ENCODE results near the gene ZFP36.
A peak's percentile ranks its signal among the peaks of the same experiment; 100 is the strongest.

ZFP36 gene

GRCh38 chr19:39409208-39410016 is 2.8 kb downstream of the ZFP36 start:
- H2AFZ ChIP-seq (ENCODE audit: low read length): peak overlapping the region; percentile 50
- peak overlapping the region; percentile 86 for H3K23ac ChIP-seq (ENCODE audit: low read depth, low read length, poor library complexity)
- WGBS, 2 donors (ENCODE audit: extremely low coverage in 2 of 2, insufficient read length in 2 of 2, insufficient replicate concordance in 1 of 2): no CpG with 5 or more reads among the region's 52 CpGs
- no peak for DNase-seq (ENCODE audit: low spot score)
- H2BK120ac ChIP-seq (ENCODE audit: low read depth, low read length): peak overlapping the region; percentile 51
- H3K9me3 ChIP-seq (replicated peaks in 1 of 2; ENCODE audit: control insufficient read depth in 2 of 2, insufficient read depth in 1 of 2, low read depth in 1 of 2, low read length in 2 of 2): no peaks in the 10 kb centered on the region
- peak overlapping the region; percentile 67 for H3K9ac ChIP-seq (ENCODE audit: low read depth, low read length, poor library complexity)
- H3K27ac ChIP-seq (replicated peaks; ENCODE audit: low read length): no peak overlapping the region
- no peak overlapping the region for H2BK5ac ChIP-seq (ENCODE audit: low read length)
- peak overlapping the region; percentile 43 for H2BK12ac ChIP-seq (ENCODE audit: low read length)
- peak overlapping the region; percentile 54 for H4K8ac ChIP-seq (ENCODE audit: low read depth, low read length)
- peaks cover 6% of the 10 kb centered on the region for H3K79me1 ChIP-seq (ENCODE audit: low read depth, low read length)
- H3K4me2 ChIP-seq (ENCODE audit: insufficient read depth, low read length, poor library complexity, severe bottlenecking): peak overlapping the region; percentile 84
- H3K14ac ChIP-seq (ENCODE audit: low read length): no peak overlapping the region
- no peak overlapping the region for H3K4ac ChIP-seq (ENCODE audit: low read length)
- H3K4me1 ChIP-seq (ENCODE audit: control insufficient read depth in 2 of 2, insufficient read depth in 1 of 2, low read depth in 1 of 2, low read length in 2 of 2): peaks cover 18 to 31% of the 10 kb centered on the region in 2 donors
- H3K4me3 ChIP-seq (ENCODE audit: low read length in 2 of 2): peak overlapping the region in 1 of 2 donors; percentile 79
- peak overlapping the region; percentile 56 for H2AK5ac ChIP-seq (ENCODE audit: low read depth, low read length)
- no peak overlapping the region for H4K91ac ChIP-seq (ENCODE audit: low read depth, low read length, poor library complexity)
- H3K36me3 ChIP-seq (replicated peaks in 1 of 2; ENCODE audit: control insufficient read depth in 2 of 2, insufficient read depth in 2 of 2, low read length in 2 of 2): peaks cover 0 to 8% of the 10 kb centered on the region in 2 donors
- H3K27me3 ChIP-seq (ENCODE audit: control insufficient read depth in 3 of 3, insufficient read depth in 3 of 3, low read depth in 1 of 3, low read length in 3 of 3): peaks cover 0 to 24% (median 0%) of the 10 kb centered on the region in 3 experiments
- H3K18ac ChIP-seq (ENCODE audit: low read length): peak overlapping the region; percentile 96
- peak overlapping the region; percentile 89 for H2BK15ac ChIP-seq (ENCODE audit: low read length)

GRCh38 chr19:39410017-39410830 is 3.6 kb downstream of the ZFP36 start:
- H4K8ac ChIP-seq (ENCODE audit: low read depth, low read length): peak overlapping the region; percentile 93
- peak overlapping the region; percentile 37 for H2AK5ac ChIP-seq (ENCODE audit: low read depth, low read length)
- no peaks in the 10 kb centered on the region for H3K9me3 ChIP-seq (replicated peaks in 1 of 2; ENCODE audit: control insufficient read depth in 2 of 2, insufficient read depth in 1 of 2, low read depth in 1 of 2, low read length in 2 of 2)
- H3K4me1 ChIP-seq (ENCODE audit: control insufficient read depth in 2 of 2, insufficient read depth in 1 of 2, low read depth in 1 of 2, low read length in 2 of 2): peaks cover 26 to 37% of the 10 kb centered on the region in 2 donors
- peaks cover 6% of the 10 kb centered on the region for H3K79me1 ChIP-seq (ENCODE audit: low read depth, low read length)
- H3K27ac ChIP-seq (replicated peaks; ENCODE audit: low read length): no peak overlapping the region
- peak overlapping the region; percentile 50 for H2AFZ ChIP-seq (ENCODE audit: low read length)
- H3K4ac ChIP-seq (ENCODE audit: low read length): no peak overlapping the region
- H3K9ac ChIP-seq (ENCODE audit: low read depth, low read length, poor library complexity): peak overlapping the region; percentile 67
- H3K14ac ChIP-seq (ENCODE audit: low read length): no peak overlapping the region
- H2BK5ac ChIP-seq (ENCODE audit: low read length): no peak overlapping the region
- H3K23ac ChIP-seq (ENCODE audit: low read depth, low read length, poor library complexity): peak overlapping the region; percentile 82
- peak overlapping the region; percentile 96 for H3K18ac ChIP-seq (ENCODE audit: low read length)
- no peak overlapping the region for H4K91ac ChIP-seq (ENCODE audit: low read depth, low read length, poor library complexity)
- H3K4me2 ChIP-seq (ENCODE audit: insufficient read depth, low read length, poor library complexity, severe bottlenecking): peak overlapping the region; percentile 84
- H3K27me3 ChIP-seq (ENCODE audit: control insufficient read depth in 3 of 3, insufficient read depth in 3 of 3, low read depth in 1 of 3, low read length in 3 of 3): peaks cover 0 to 24% (median 0%) of the 10 kb centered on the region in 3 experiments
- peak overlapping the region; percentile 51 for H2BK120ac ChIP-seq (ENCODE audit: low read depth, low read length)
- DNase-seq (ENCODE audit: low spot score): no peak
- H2BK12ac ChIP-seq (ENCODE audit: low read length): peak overlapping the region; percentile 33
- peaks cover 4 to 16% of the 10 kb centered on the region in 2 donors for H3K36me3 ChIP-seq (replicated peaks in 1 of 2; ENCODE audit: control insufficient read depth in 2 of 2, insufficient read depth in 2 of 2, low read length in 2 of 2)
- peak overlapping the region; percentile 10 to 79 for H3K4me3 ChIP-seq (ENCODE audit: low read length in 2 of 2)
- WGBS, 2 donors (ENCODE audit: extremely low coverage in 2 of 2, insufficient read length in 2 of 2, insufficient replicate concordance in 1 of 2): no CpG with 5 or more reads among the region's 35 CpGs
- H2BK15ac ChIP-seq (ENCODE audit: low read length): peak overlapping the region; percentile 89

DNA sequence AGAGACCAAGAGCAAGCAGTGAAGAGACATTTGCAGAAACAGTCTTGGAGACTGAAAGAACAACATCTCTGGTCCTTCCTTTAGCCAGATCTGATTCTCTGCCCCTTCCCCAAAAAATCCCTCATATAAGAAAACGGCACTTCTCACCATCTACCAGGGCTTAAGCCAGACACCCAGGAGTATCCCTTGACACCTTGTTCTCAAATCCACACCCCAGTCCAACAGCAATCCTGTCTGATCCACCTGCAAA is 4.1 kb downstream of the ZFP36 start:
- no peak overlapping the region for H3K9ac ChIP-seq (ENCODE audit: low read depth, low read length, poor library complexity)
- H3K14ac ChIP-seq (ENCODE audit: low read length): no peak overlapping the region
- no peak overlapping the region for H4K91ac ChIP-seq (ENCODE audit: low read depth, low read length, poor library complexity)
- peak overlapping the region; percentile 96 for H3K18ac ChIP-seq (ENCODE audit: low read length)
- H3K79me1 ChIP-seq (ENCODE audit: low read depth, low read length): peaks cover 8% of the 10 kb centered on the region
- no peak overlapping the region for H3K4me3 ChIP-seq (ENCODE audit: low read length in 2 of 2)
- peaks cover 0 to 23% (median 0%) of the 10 kb centered on the region in 3 experiments for H3K27me3 ChIP-seq (ENCODE audit: control insufficient read depth in 3 of 3, insufficient read depth in 3 of 3, low read depth in 1 of 3, low read length in 3 of 3)
- no peak overlapping the region for H4K8ac ChIP-seq (ENCODE audit: low read depth, low read length)
- no peak overlapping the region for H3K27ac ChIP-seq (replicated peaks; ENCODE audit: low read length)
- peak overlapping the region; percentile 25 for H2AK5ac ChIP-seq (ENCODE audit: low read depth, low read length)
- no peak overlapping the region for H3K4me2 ChIP-seq (ENCODE audit: insufficient read depth, low read length, poor library complexity, severe bottlenecking)
- H3K4ac ChIP-seq (ENCODE audit: low read length): no peak overlapping the region
- no peak overlapping the region for H2BK5ac ChIP-seq (ENCODE audit: low read length)
- H3K36me3 ChIP-seq (replicated peaks in 1 of 2; ENCODE audit: control insufficient read depth in 2 of 2, insufficient read depth in 2 of 2, low read length in 2 of 2): peaks cover 7 to 21% of the 10 kb centered on the region in 2 donors
- peaks cover 29 to 37% of the 10 kb centered on the region in 2 donors for H3K4me1 ChIP-seq (ENCODE audit: control insufficient read depth in 2 of 2, insufficient read depth in 1 of 2, low read depth in 1 of 2, low read length in 2 of 2)
- no peaks in the 10 kb centered on the region for H3K9me3 ChIP-seq (replicated peaks in 1 of 2; ENCODE audit: control insufficient read depth in 2 of 2, insufficient read depth in 1 of 2, low read depth in 1 of 2, low read length in 2 of 2)
- no peak overlapping the region for H2BK120ac ChIP-seq (ENCODE audit: low read depth, low read length)
- H2BK12ac ChIP-seq (ENCODE audit: low read length): no peak overlapping the region
- no peak overlapping the region for H2AFZ ChIP-seq (ENCODE audit: low read length)
- H2BK15ac ChIP-seq (ENCODE audit: low read length): no peak overlapping the region
- no peak overlapping the region for H3K23ac ChIP-seq (ENCODE audit: low read depth, low read length, poor library complexity)
- WGBS, 2 donors (ENCODE audit: extremely low coverage in 2 of 2, insufficient read length in 2 of 2, insufficient replicate concordance in 1 of 2): no CpG with 5 or more reads among the region's 1 CpG
- no peak for DNase-seq (ENCODE audit: low spot score)

All from neuronal stem cell (in vitro differentiated cells).